ENCODE data around the gene STXBP4. TPM values are rescaled to one million over a fixed set of nuclear protein-coding genes. Genes with fewer than 3 reads are reported as not detected.

The STXBP4 gene
- total and polyA plus RNA-seq, 2 experiments from 2014 or later = 25.0 to 52.1 TPM

- no peaks in the 10 kb centered on the region for H3F3A ChIP-seq (replicated peaks; ENCODE audit: low read depth)
- H3K27me3 Mint-ChIP-seq (ENCODE audit: insufficient read depth, low read depth, poor library complexity) = no peaks in the 10 kb centered on the region
- no peak overlapping the region for H3K27ac ChIP-seq (ENCODE audit: low read depth)
- no peaks in the 10 kb centered on the region for H3K4me1 ChIP-seq (ENCODE audit: insufficient read depth)
- H3K27ac Mint-ChIP-seq = no peak overlapping the region
- H4K20me1 ChIP-seq (replicated peaks; ENCODE audit: insufficient read depth) = no peaks in the 10 kb centered on the region
- no peak overlapping the region for H3K4me2 ChIP-seq
- H3K36me3 ChIP-seq (ENCODE audit: insufficient read depth) = peaks cover 4% of the 10 kb centered on the region; the same call in 1 of the 2 replicates
- DNase-seq (ENCODE audit: low spot score) = no peak
- no peaks in the 10 kb centered on the region for H3K9me2 ChIP-seq (ENCODE audit: insufficient read depth)
- peaks cover 4% of the 10 kb centered on the region; the same call in 1 of the 3 replicates for H3K36me3 Mint-ChIP-seq (ENCODE audit: low read depth)
- H3K27me3 ChIP-seq (ENCODE audit: insufficient read depth) = no peaks in the 10 kb centered on the region
- no peaks in the 10 kb centered on the region for H3K4me1 Mint-ChIP-seq
- TF ChIP-seq CTCF (conservative IDR thresholded peaks at IDR 0.05; ENCODE audit: low read depth in 2 of 2) (no peak), ZNF331 (CRISPR knock-in tag; IDR thresholded peaks at IDR 0.05; ENCODE audit: low read depth) (no peak), JUNB (IDR thresholded peaks at IDR 0.05; ENCODE audit: unreplicated experiment) (no peak), CREB1 (CRISPR knock-in tag; IDR thresholded peaks at IDR 0.05; ENCODE audit: low read depth) (no peak), NANOG (IDR thresholded peaks at IDR 0.05; ENCODE audit: borderline replicate concordance) (no peak), POLR2AphosphoS5 (IDR thresholded peaks at IDR 0.05; ENCODE audit: low read depth) (no peak), EZH2 (IDR thresholded peaks at IDR 0.05; ENCODE audit: low read depth, unreplicated experiment) (no peak), STAT1 (IDR thresholded peaks at IDR 0.05; ENCODE audit: unreplicated experiment) (no peak), ETS1 (IDR thresholded peaks at IDR 0.05) (no peak), ZNF114 (CRISPR knock-in tag; IDR thresholded peaks at IDR 0.05) (no peak), ZNF462 (CRISPR knock-in tag; IDR thresholded peaks at IDR 0.05) (no peak), REST (IDR thresholded peaks at IDR 0.05; ENCODE audit: unreplicated experiment) (no peak), EZH2phosphoT487 (IDR thresholded peaks at IDR 0.05; ENCODE audit: unreplicated experiment) (no peak)
- no peak for ATAC-seq
- no peak overlapping the region for H3K4me3 ChIP-seq
- H2AFZ ChIP-seq = no peak overlapping the region
- H3K4me3 Mint-ChIP-seq = no peak overlapping the region
- no peaks in the 10 kb centered on the region for H3K9me3 Mint-ChIP-seq
- no peaks in the 10 kb centered on the region for H3K79me2 ChIP-seq (replicated peaks; ENCODE audit: insufficient read depth)
Measured at GRCh38 chr17:55040611-55041010, 72.0 kb downstream of the STXBP4 start.
